HepG2 (cell line): ENCODE data around the gene NFATC4. TPM values are rescaled to one million over a fixed set of nuclear protein-coding genes. Genes with fewer than 3 reads are reported as not detected.

Experiments
- AHR ChIP-seq: IDR thresholded peaks from 2 replicates; pipeline ENCODE4 v1.6.1; 2018; ENCODE audit warnings: missing genetic modification reagents, missing compliant biosample characterization
- CCAR2 ChIP-seq: fragments of 200-400 bp; formaldehyde crosslinking; optimal IDR thresholded peaks from 2 replicates; pipeline ENCODE3; 2018; ENCODE audit warnings: low read depth, mild to moderate bottlenecking, low read length, moderate library complexity
- ESRRA ChIP-seq: sonication (generic); formaldehyde crosslinking; IDR thresholded peaks from 2 replicates; pipeline ENCODE4 v1.5.1; 2020; ENCODE audit warnings: mild to moderate bottlenecking, low read depth, missing genetic modification reagents
- KLF13 ChIP-seq: sonication (generic); formaldehyde crosslinking; IDR thresholded peaks from 2 replicates; pipeline ENCODE4 v1.4.0; 2020; ENCODE audit warnings: mild to moderate bottlenecking, missing genetic modification reagents
- ZBTB20 ChIP-seq: sonication (generic); formaldehyde crosslinking; IDR thresholded peaks from 2 replicates; pipeline ENCODE4 v1.8.1; 2023; ENCODE audit warnings: missing genetic modification reagents, low read depth, mild to moderate bottlenecking, borderline replicate concordance
- ZHX2 ChIP-seq, 2 experiments: sonication (generic) in 1 of 2; formaldehyde crosslinking in 1 of 2; IDR thresholded peaks; 2 replicates each; pipeline versions ENCODE4 v1.6.1 to v1.9.0; 2014 to 2022; ENCODE audit warnings: antibody characterized with exemption in 1 of 2, borderline replicate concordance in 1 of 2, inconsistent platforms in 1 of 2, low read depth in 1 of 2, missing genetic modification reagents in 1 of 2
- ZNF101 ChIP-seq: sonication (generic); formaldehyde crosslinking; IDR thresholded peaks from 2 replicates; pipeline ENCODE4 v1.4.0; 2020; ENCODE audit warnings: mild to moderate bottlenecking, low read depth, missing genetic modification reagents, borderline replicate concordance
- ZNF563 ChIP-seq: sonication (generic); formaldehyde crosslinking; IDR thresholded peaks from 2 replicates; pipeline ENCODE4 v1.8.0; 2022; ENCODE audit warnings: mild to moderate bottlenecking, moderate library complexity, missing genetic modification reagents
- polyA plus RNA-seq, 8 experiments: library from polyadenylated mRNA; depleted of rRNA in 3 of 8; stranded (reverse) in 7 of 8; unstranded in 1 of 8; fragments of >200 nt; fragmentation: Illumina TruSeq in 4 of 8; extraction: Trizol in 4 of 8; gene quantifications; 2 replicates each; pipeline versions ENCODE4 v1.2.1 to v1.2.3, GENCODE V29; 2011 to 2016; ENCODE audit warnings: low read depth in 4 of 8, missing spikeins in 1 of 8, mixed read lengths in 1 of 8; ENCODE audit not compliant: insufficient read depth in 1 of 8
- total RNA-seq, 5 experiments: library from RNA; depleted of rRNA; stranded (reverse); fragments of >200 nt; fragmentation: Illumina TruSeq; extraction: Trizol; gene quantifications; 2 replicates each; pipeline ENCODE4 v1.2.3, GENCODE V29; 2016; ENCODE audit warnings: low read depth in 1 of 5

NFATC4 gene
- total and polyA plus RNA-seq, 2 of the 13 experiments (the other 11 are each of a cell fraction or from before 2014, with no cell fraction given), result 0.04 to 0.15 TPM

- TF ChIP-seq ZHX2 (IDR thresholded peaks at IDR 0.05; ENCODE audit: low read depth) (no peak), ZHX2 (CRISPR knock-in tag; IDR thresholded peaks at IDR 0.05; ENCODE audit: borderline replicate concordance) (no peak), KLF13 (no peak), CCAR2 (no peak), ESRRA (CRISPR knock-in tag) (no peak), ZNF101 (CRISPR knock-in tag) (no peak), ZBTB20 (no peak), AHR (no peak), ZNF563 (no peak)
These were observed 21.4 kb downstream of the NFATC4 start (continued) for GRCh38 chr14:24389226-24389848.
